Measurements from ENCODE around the gene TGFB1I1. TPM values are rescaled to one million over a fixed set of nuclear protein-coding genes. Genes with fewer than 3 reads are reported as not detected.
A peak's percentile ranks its signal among the peaks of the same experiment; 100 is the strongest.

The TGFB1I1 gene
- total and polyA plus RNA-seq, 2 of the 13 experiments (the other 11 are each of a cell fraction or from before 2014, with no cell fraction given) = 0.80 to 2.9 TPM

DNA sequence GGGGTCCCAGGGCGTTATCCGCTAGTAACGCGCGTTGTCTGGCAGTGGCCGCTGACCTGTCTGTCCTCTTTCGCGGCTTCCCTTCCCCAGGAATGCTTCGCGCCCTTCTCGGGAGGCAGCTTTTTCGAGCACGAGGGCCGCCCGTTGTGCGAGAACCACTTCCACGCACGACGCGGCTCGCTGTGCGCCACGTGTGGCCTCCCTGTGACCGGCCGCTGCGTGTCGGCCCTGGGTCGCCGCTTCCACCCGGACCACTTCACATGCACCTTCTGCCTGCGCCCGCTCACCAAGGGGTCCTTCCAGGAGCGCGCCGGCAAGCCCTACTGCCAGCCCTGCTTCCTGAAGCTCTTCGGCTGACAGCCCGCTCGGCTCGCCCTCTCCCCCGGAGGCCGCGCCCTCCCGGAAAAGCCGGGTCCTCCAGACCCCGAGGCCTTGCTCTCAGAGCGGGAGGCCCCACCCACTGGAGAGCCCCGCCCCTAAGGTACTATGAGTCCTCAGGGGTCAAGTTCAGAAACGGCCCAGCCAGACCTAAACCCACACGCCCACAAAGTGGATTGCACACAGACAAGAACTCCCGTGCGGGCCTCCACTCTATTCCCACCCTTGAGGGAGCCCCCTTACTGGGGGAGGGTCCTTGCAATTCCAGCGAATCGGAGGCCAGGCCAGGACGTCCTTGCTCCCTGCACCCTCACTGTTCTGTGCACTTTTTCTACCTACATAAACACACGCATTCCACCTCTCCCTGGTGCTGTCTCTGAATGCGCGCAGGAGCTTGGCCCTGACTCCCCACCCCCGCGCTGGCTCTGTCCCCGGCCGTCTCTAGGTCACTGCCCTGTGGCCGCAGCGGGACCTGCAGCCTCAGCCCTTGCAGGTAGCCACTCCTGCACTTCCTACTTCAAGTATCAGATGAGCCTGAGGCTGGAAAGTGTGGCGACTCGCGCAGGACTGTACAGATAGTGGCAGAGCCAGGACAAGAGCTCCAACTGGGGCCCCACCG lies 5.6 kb downstream of the TGFB1I1 start (continued):
- TF ChIP-seq, protein P1, sequence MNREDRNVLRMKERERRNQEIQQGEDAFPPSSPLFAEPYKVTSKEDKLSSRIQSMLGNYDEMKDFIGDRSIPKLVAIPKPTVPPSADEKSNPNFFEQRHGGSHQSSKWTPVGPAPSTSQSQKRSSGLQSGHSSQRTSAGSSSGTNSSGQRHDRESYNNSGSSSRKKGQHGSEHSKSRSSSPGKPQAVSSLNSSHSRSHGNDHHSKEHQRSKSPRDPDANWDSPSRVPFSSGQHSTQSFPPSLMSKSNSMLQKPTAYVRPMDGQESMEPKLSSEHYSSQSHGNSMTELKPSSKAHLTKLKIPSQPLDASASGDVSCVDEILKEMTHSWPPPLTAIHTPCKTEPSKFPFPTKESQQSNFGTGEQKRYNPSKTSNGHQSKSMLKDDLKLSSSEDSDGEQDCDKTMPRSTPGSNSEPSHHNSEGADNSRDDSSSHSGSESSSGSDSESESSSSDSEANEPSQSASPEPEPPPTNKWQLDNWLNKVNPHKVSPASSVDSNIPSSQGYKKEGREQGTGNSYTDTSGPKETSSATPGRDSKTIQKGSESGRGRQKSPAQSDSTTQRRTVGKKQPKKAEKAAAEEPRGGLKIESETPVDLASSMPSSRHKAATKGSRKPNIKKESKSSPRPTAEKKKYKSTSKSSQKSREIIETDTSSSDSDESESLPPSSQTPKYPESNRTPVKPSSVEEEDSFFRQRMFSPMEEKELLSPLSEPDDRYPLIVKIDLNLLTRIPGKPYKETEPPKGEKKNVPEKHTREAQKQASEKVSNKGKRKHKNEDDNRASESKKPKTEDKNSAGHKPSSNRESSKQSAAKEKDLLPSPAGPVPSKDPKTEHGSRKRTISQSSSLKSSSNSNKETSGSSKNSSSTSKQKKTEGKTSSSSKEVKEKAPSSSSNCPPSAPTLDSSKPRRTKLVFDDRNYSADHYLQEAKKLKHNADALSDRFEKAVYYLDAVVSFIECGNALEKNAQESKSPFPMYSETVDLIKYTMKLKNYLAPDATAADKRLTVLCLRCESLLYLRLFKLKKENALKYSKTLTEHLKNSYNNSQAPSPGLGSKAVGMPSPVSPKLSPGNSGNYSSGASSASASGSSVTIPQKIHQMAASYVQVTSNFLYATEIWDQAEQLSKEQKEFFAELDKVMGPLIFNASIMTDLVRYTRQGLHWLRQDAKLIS (CRISPR knock-in tag; IDR thresholded peaks at IDR 0.05) = no peak
- TF ChIP-seq ZSCAN12 (CRISPR knock-in tag; IDR thresholded peaks at IDR 0.05) = no peak
- TF ChIP-seq ZNF589 (CRISPR knock-in tag; conservative IDR thresholded peaks at IDR 0.05) = no peak
- TF ChIP-seq REPIN1 (CRISPR knock-in tag; IDR thresholded peaks at IDR 0.05; ENCODE audit: borderline replicate concordance, low read depth) = no peak; the same call in 1 of the 2 replicates
- TF ChIP-seq, protein P2, sequence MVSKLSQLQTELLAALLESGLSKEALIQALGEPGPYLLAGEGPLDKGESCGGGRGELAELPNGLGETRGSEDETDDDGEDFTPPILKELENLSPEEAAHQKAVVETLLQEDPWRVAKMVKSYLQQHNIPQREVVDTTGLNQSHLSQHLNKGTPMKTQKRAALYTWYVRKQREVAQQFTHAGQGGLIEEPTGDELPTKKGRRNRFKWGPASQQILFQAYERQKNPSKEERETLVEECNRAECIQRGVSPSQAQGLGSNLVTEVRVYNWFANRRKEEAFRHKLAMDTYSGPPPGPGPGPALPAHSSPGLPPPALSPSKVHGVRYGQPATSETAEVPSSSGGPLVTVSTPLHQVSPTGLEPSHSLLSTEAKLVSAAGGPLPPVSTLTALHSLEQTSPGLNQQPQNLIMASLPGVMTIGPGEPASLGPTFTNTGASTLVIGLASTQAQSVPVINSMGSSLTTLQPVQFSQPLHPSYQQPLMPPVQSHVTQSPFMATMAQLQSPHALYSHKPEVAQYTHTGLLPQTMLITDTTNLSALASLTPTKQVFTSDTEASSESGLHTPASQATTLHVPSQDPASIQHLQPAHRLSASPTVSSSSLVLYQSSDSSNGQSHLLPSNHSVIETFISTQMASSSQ (IDR thresholded peaks at IDR 0.05; ENCODE audit: low read depth) = no peak
- TF ChIP-seq, protein P2 (CRISPR knock-in tag; IDR thresholded peaks at IDR 0.05; ENCODE audit: borderline replicate concordance) = peak; percentile 42; the same call in 1 of the 2 replicates
- TF ChIP-seq, protein P3, sequence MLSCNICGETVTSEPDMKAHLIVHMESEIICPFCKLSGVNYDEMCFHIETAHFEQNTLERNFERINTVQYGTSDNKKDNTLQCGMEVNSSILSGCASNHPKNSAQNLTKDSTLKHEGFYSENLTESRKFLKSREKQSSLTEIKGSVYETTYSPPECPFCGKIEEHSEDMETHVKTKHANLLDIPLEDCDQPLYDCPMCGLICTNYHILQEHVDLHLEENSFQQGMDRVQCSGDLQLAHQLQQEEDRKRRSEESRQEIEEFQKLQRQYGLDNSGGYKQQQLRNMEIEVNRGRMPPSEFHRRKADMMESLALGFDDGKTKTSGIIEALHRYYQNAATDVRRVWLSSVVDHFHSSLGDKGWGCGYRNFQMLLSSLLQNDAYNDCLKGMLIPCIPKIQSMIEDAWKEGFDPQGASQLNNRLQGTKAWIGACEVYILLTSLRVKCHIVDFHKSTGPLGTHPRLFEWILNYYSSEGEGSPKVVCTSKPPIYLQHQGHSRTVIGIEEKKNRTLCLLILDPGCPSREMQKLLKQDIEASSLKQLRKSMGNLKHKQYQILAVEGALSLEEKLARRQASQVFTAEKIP (CRISPR knock-in tag; IDR thresholded peaks at IDR 0.05; ENCODE audit: borderline replicate concordance) = no peak
- TF ChIP-seq ZNF510 (CRISPR knock-in tag; IDR thresholded peaks at IDR 0.05; ENCODE audit: low read depth) = no peak
- TF ChIP-seq AGO1 (IDR thresholded peaks at IDR 0.05; ENCODE audit: low read depth, low read length, poor library complexity, severe bottlenecking) = no peak
- TF ChIP-seq, protein P4, sequence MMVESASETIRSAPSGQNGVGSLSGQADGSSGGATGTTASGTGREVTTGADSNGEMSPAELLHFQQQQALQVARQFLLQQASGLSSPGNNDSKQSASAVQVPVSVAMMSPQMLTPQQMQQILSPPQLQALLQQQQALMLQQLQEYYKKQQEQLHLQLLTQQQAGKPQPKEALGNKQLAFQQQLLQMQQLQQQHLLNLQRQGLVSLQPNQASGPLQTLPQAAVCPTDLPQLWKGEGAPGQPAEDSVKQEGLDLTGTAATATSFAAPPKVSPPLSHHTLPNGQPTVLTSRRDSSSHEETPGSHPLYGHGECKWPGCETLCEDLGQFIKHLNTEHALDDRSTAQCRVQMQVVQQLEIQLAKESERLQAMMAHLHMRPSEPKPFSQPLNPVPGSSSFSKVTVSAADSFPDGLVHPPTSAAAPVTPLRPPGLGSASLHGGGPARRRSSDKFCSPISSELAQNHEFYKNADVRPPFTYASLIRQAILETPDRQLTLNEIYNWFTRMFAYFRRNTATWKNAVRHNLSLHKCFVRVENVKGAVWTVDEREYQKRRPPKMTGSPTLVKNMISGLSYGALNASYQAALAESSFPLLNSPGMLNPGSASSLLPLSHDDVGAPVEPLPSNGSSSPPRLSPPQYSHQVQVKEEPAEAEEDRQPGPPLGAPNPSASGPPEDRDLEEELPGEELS (CRISPR knock-in tag; IDR thresholded peaks at IDR 0.05) = peak; percentile 73
- TF ChIP-seq PRPF4 (IDR thresholded peaks at IDR 0.05; ENCODE audit: low read depth, low read length, poor library complexity, severe bottlenecking) = no peak
- TF ChIP-seq MAFG (CRISPR knock-in tag; IDR thresholded peaks at IDR 0.05) = peak; percentile 59; the same call in 1 of the 2 replicates
- peak; percentile 63; the same call in 1 of the 2 replicates for TF ChIP-seq KDM2A (CRISPR knock-in tag; IDR thresholded peaks at IDR 0.05; ENCODE audit: borderline replicate concordance, low read depth)
- TF ChIP-seq PAX8 (CRISPR knock-in tag; IDR thresholded peaks at IDR 0.05; ENCODE audit: borderline replicate concordance) = peak; percentile 19; the same call in 1 of the 2 replicates
- peak; percentile 87; the same call in 1 of the 2 replicates for TF ChIP-seq REL (CRISPR knock-in tag; conservative IDR thresholded peaks at IDR 0.05)
